Measurements from ENCODE around the gene ICAM3.
A peak's percentile ranks its signal among the peaks of the same experiment; 100 is the strongest.

The ICAM3 gene

DNA sequence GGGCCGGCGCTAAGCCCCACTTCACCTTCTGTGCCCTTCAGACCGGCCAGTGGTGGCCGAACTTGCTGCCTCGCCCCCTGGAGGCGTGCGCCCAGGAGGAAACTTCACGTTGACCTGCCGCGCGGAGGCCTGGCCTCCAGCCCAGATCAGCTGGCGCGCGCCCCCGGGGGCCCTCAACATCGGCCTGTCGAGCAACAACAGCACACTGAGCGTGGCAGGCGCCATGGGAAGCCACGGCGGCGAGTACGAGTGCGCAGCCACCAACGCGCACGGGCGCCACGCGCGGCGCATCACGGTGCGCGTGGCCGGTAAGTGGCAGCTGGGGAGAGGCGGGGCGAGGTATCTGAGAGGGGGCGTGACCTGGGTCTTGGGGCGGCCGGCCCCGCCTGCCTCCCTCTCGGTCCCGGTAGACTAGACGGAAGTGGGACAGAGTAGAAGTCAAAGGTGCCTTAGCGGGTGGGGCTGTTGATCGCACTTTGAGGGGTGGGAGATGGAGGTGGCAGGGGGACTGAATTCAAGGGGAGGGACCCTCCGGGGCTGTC lies 44.0 kb downstream of the ICAM3 start:
- 13% methylated on average over 44 of the region's 48 CpGs for WGBS
- Histone ChIP-seq H3K27ac (ENCODE audit: low read length, poor library complexity, severe bottlenecking) (no peak overlapping the region), H3K9me3 (ENCODE audit: control insufficient read depth, low read length) (peaks cover 4% of the 10 kb centered on the region), H2AK5ac (ENCODE audit: low read length, severe bottlenecking) (no peak overlapping the region), H3K18ac (ENCODE audit: low read depth in 1 of 2, low read length in 2 of 2) (no peak overlapping the region), H3K9ac (ENCODE audit: low read length) (no peak overlapping the region), H2AFZ (ENCODE audit: low read depth, low read length) (no peak overlapping the region), H3K14ac (ENCODE audit: low read length in 2 of 2) (no peak overlapping the region), H2BK120ac (ENCODE audit: low read depth, low read length) (no peak overlapping the region), H3K4me1 (ENCODE audit: control insufficient read depth, insufficient read depth, low read depth, low read length) (peaks cover 42% of the 10 kb centered on the region), H3K23ac (ENCODE audit: low read length in 2 of 2) (peak overlapping the region in 1 of 2 experiments; percentile 15), H2BK5ac (ENCODE audit: low read depth, low read length, poor library complexity, severe bottlenecking) (no peak overlapping the region), H3K4ac (ENCODE audit: low read depth in 1 of 2, low read length in 2 of 2) (no peak overlapping the region), H4K91ac (ENCODE audit: low read length) (no peak overlapping the region), H3K36me3 (ENCODE audit: control insufficient read depth in 1 of 2, insufficient read depth in 2 of 2, low read depth in 1 of 2, low read length in 2 of 2) (peaks cover 0 to 3% of the 10 kb centered on the region in 2 experiments), H2BK12ac (ENCODE audit: low read length in 2 of 2) (no peak overlapping the region), H3K4me2 (ENCODE audit: low read length, poor library complexity, severe bottlenecking) (no peak overlapping the region), H3K79me1 (replicated peaks; ENCODE audit: low read length, poor library complexity, severe bottlenecking) (no peaks in the 10 kb centered on the region), H3K27me3 (ENCODE audit: control insufficient read depth in 1 of 2, insufficient read depth in 1 of 2, low read length in 2 of 2) (peaks cover 64 to 79% of the 10 kb centered on the region in 2 experiments), H3K4me3 (ENCODE audit: insufficient read depth in 1 of 2, low read depth in 1 of 2, low read length in 2 of 2) (no peak overlapping the region), H4K8ac (ENCODE audit: low read length) (no peak overlapping the region), H2BK15ac (ENCODE audit: low read depth, poor library complexity, severe bottlenecking) (no peak overlapping the region)
- DNase-seq = no peak

DNA sequence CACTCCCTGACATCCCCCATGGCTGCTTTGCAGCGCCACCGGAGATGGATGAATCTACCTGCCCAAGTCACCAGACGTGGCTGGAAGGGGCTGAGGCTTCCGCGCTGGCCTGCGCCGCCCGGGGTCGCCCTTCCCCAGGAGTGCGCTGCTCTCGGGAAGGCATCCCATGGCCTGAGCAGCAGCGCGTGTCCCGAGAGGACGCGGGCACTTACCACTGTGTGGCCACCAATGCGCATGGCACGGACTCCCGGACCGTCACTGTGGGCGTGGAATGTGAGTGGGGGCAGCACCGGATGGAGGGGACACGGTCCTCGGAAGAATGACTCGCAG lies 45.1 kb downstream of the ICAM3 start:
- no peak overlapping the region for H4K91ac ChIP-seq (ENCODE audit: low read length)
- no peak overlapping the region for H3K9ac ChIP-seq (ENCODE audit: low read length)
- H3K14ac ChIP-seq (ENCODE audit: low read length in 2 of 2) = no peak overlapping the region
- H2BK12ac ChIP-seq (ENCODE audit: low read length in 2 of 2) = no peak overlapping the region
- H3K23ac ChIP-seq (ENCODE audit: low read length in 2 of 2) = peak overlapping the region in 1 of 2 experiments; percentile 73
- no peak overlapping the region for H3K4me2 ChIP-seq (ENCODE audit: low read length, poor library complexity, severe bottlenecking)
- H2BK15ac ChIP-seq (ENCODE audit: low read depth, poor library complexity, severe bottlenecking) = no peak overlapping the region
- H2BK5ac ChIP-seq (ENCODE audit: low read depth, low read length, poor library complexity, severe bottlenecking) = no peak overlapping the region
- H3K9me3 ChIP-seq (ENCODE audit: control insufficient read depth, low read length) = peaks cover 4% of the 10 kb centered on the region
- peaks cover 0 to 3% of the 10 kb centered on the region in 2 experiments for H3K36me3 ChIP-seq (ENCODE audit: control insufficient read depth in 1 of 2, insufficient read depth in 2 of 2, low read depth in 1 of 2, low read length in 2 of 2)
- no peak overlapping the region for H3K27ac ChIP-seq (ENCODE audit: low read length, poor library complexity, severe bottlenecking)
- peaks cover 52% of the 10 kb centered on the region for H3K4me1 ChIP-seq (ENCODE audit: control insufficient read depth, insufficient read depth, low read depth, low read length)
- H3K4ac ChIP-seq (ENCODE audit: low read depth in 1 of 2, low read length in 2 of 2) = no peak overlapping the region
- no peaks in the 10 kb centered on the region for H3K79me1 ChIP-seq (replicated peaks; ENCODE audit: low read length, poor library complexity, severe bottlenecking)
- H3K27me3 ChIP-seq (ENCODE audit: control insufficient read depth in 1 of 2, insufficient read depth in 1 of 2, low read length in 2 of 2) = peaks cover 73 to 79% of the 10 kb centered on the region in 2 experiments
- no peak overlapping the region for H3K4me3 ChIP-seq (ENCODE audit: insufficient read depth in 1 of 2, low read depth in 1 of 2, low read length in 2 of 2)
- H2AK5ac ChIP-seq (ENCODE audit: low read length, severe bottlenecking) = no peak overlapping the region
- H2BK120ac ChIP-seq (ENCODE audit: low read depth, low read length) = no peak overlapping the region
- no peak overlapping the region for H2AFZ ChIP-seq (ENCODE audit: low read depth, low read length)
- no peak overlapping the region for H3K18ac ChIP-seq (ENCODE audit: low read depth in 1 of 2, low read length in 2 of 2)
- WGBS = 42% methylated on average over 25 of the region's 25 CpGs
- no peak for DNase-seq
- H4K8ac ChIP-seq (ENCODE audit: low read length) = no peak overlapping the region

DNA sequence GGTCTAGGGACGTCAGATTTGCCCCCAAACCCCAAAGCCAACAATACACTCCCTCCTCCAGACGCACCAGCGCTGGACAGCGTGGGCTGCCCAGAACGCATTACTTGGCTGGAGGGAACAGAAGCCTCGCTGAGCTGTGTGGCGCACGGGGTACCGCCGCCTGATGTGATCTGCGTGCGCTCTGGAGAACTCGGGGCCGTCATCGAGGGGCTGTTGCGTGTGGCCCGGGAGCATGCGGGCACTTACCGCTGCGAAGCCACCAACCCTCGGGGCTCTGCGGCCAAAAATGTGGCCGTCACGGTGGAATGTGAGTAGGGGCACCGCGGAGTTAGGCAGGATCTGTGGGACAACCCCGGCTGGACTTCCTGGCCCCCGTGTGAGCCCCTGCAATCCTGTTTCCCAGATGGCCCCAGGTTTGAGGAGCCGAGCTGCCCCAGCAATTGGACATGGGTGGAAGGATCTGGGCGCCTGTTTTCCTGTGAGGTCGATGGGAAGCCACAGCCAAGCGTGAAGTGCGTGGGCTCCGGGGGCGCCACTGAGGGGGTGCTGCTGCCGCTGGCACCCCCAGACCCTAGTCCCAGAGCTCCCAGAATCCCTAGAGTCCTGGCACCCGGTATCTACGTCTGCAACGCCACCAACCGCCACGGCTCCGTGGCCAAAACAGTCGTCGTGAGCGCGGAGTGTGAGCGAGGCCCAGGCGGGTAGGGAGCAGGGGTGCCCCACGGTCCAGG lies 45.6 kb downstream of the ICAM3 start:
- peaks cover 0 to 3% of the 10 kb centered on the region in 2 experiments for H3K36me3 ChIP-seq (ENCODE audit: control insufficient read depth in 1 of 2, insufficient read depth in 2 of 2, low read depth in 1 of 2, low read length in 2 of 2)
- peaks cover 57% of the 10 kb centered on the region for H3K4me1 ChIP-seq (ENCODE audit: control insufficient read depth, insufficient read depth, low read depth, low read length)
- H3K4me2 ChIP-seq (ENCODE audit: low read length, poor library complexity, severe bottlenecking) = no peak overlapping the region
- H2BK15ac ChIP-seq (ENCODE audit: low read depth, poor library complexity, severe bottlenecking) = no peak overlapping the region
- no peak overlapping the region for H3K9ac ChIP-seq (ENCODE audit: low read length)
- H3K4ac ChIP-seq (ENCODE audit: low read depth in 1 of 2, low read length in 2 of 2) = no peak overlapping the region
- H3K14ac ChIP-seq (ENCODE audit: low read length in 2 of 2) = no peak overlapping the region
- no peak overlapping the region for H2BK12ac ChIP-seq (ENCODE audit: low read length in 2 of 2)
- H2BK120ac ChIP-seq (ENCODE audit: low read depth, low read length) = no peak overlapping the region
- 65% methylated on average over 49 of the region's 49 CpGs for WGBS
- no peak overlapping the region for H4K8ac ChIP-seq (ENCODE audit: low read length)
- H4K91ac ChIP-seq (ENCODE audit: low read length) = no peak overlapping the region
- H3K79me1 ChIP-seq (replicated peaks; ENCODE audit: low read length, poor library complexity, severe bottlenecking) = no peaks in the 10 kb centered on the region
- no peak overlapping the region for H3K27ac ChIP-seq (ENCODE audit: low read length, poor library complexity, severe bottlenecking)
- H3K9me3 ChIP-seq (ENCODE audit: control insufficient read depth, low read length) = peaks cover 7% of the 10 kb centered on the region
- peak overlapping the region in 1 of 2 experiments; percentile 15 for H3K4me3 ChIP-seq (ENCODE audit: insufficient read depth in 1 of 2, low read depth in 1 of 2, low read length in 2 of 2)
- no peak overlapping the region for H2AK5ac ChIP-seq (ENCODE audit: low read length, severe bottlenecking)
- no peak for DNase-seq
- no peak overlapping the region for H2BK5ac ChIP-seq (ENCODE audit: low read depth, low read length, poor library complexity, severe bottlenecking)
- no peak overlapping the region for H3K18ac ChIP-seq (ENCODE audit: low read depth in 1 of 2, low read length in 2 of 2)
- no peak overlapping the region for H2AFZ ChIP-seq (ENCODE audit: low read depth, low read length)
- H3K23ac ChIP-seq (ENCODE audit: low read length in 2 of 2) = peak overlapping the region in 1 of 2 experiments; percentile 73
- peaks cover 78 to 79% of the 10 kb centered on the region in 2 experiments for H3K27me3 ChIP-seq (ENCODE audit: control insufficient read depth in 1 of 2, insufficient read depth in 1 of 2, low read length in 2 of 2)

DNA sequence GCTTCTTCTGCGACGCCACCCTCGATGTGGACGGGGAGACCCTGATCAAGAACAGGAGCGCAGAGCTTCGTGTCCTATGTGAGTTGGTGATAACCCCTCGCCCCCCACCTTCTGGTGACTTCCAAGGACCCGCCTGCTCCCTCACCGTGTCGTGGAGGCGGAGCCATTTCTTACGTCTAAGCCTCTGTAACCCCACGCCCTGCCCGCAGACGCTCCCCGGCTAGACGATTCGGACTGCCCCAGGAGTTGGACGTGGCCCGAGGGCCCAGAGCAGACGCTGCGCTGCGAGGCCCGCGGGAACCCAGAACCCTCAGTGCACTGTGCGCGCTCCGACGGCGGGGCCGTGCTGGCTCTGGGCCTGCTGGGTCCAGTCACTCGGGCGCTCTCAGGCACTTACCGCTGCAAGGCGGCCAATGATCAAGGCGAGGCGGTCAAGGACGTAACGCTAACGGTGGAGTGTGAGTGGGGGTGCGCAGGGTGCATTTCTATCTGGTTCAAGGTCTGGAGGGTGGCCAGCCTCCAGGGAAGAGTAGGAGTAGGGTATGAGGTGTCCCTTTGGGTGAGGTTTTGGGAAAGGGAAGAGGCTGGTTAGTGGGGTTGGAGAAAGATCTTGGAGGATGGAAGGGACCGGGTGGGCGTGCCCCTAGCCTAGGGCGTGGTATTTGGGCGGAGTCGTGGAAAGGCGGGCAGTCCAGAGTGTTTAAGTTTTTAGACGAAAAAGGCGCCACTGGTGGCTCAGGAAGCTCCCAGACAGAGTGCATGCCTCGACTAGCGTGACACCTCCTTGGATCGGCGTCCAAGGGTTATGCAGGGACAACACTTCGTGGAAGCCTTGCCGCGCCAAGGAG lies 46.4 kb downstream of the ICAM3 start:
- H2BK5ac ChIP-seq (ENCODE audit: low read depth, low read length, poor library complexity, severe bottlenecking) = no peak overlapping the region
- peaks cover 9% of the 10 kb centered on the region for H3K9me3 ChIP-seq (ENCODE audit: control insufficient read depth, low read length)
- peaks cover 86% of the 10 kb centered on the region in 2 experiments for H3K27me3 ChIP-seq (ENCODE audit: control insufficient read depth in 1 of 2, insufficient read depth in 1 of 2, low read length in 2 of 2)
- no peaks in the 10 kb centered on the region for H3K79me1 ChIP-seq (replicated peaks; ENCODE audit: low read length, poor library complexity, severe bottlenecking)
- no peak overlapping the region for H2BK15ac ChIP-seq (ENCODE audit: low read depth, poor library complexity, severe bottlenecking)
- H2AK5ac ChIP-seq (ENCODE audit: low read length, severe bottlenecking) = no peak overlapping the region
- no peak overlapping the region for H3K23ac ChIP-seq (ENCODE audit: low read length in 2 of 2)
- H4K8ac ChIP-seq (ENCODE audit: low read length) = no peak overlapping the region
- H3K4me2 ChIP-seq (ENCODE audit: low read length, poor library complexity, severe bottlenecking) = peak overlapping the region; percentile 8
- no peak overlapping the region for H4K91ac ChIP-seq (ENCODE audit: low read length)
- H3K4ac ChIP-seq (ENCODE audit: low read depth in 1 of 2, low read length in 2 of 2) = no peak overlapping the region
- H3K9ac ChIP-seq (ENCODE audit: low read length) = no peak overlapping the region
- no peak overlapping the region for H2BK12ac ChIP-seq (ENCODE audit: low read length in 2 of 2)
- WGBS = 35% methylated on average over 56 of the region's 56 CpGs
- no peak overlapping the region for H3K18ac ChIP-seq (ENCODE audit: low read depth in 1 of 2, low read length in 2 of 2)
- H3K14ac ChIP-seq (ENCODE audit: low read length in 2 of 2) = no peak overlapping the region
- no peak for DNase-seq
- H3K27ac ChIP-seq (ENCODE audit: low read length, poor library complexity, severe bottlenecking) = no peak overlapping the region
- H3K36me3 ChIP-seq (ENCODE audit: control insufficient read depth in 1 of 2, insufficient read depth in 2 of 2, low read depth in 1 of 2, low read length in 2 of 2) = peaks cover 0 to 3% of the 10 kb centered on the region in 2 experiments
- H3K4me3 ChIP-seq (ENCODE audit: insufficient read depth in 1 of 2, low read depth in 1 of 2, low read length in 2 of 2) = no peak overlapping the region
- no peak overlapping the region for H2BK120ac ChIP-seq (ENCODE audit: low read depth, low read length)
- H3K4me1 ChIP-seq (ENCODE audit: control insufficient read depth, insufficient read depth, low read depth, low read length) = peaks cover 60% of the 10 kb centered on the region
- H2AFZ ChIP-seq (ENCODE audit: low read depth, low read length) = no peak overlapping the region

All from mesenchymal stem cell (in vitro differentiated cells and primary cell).